IPS DF 4.7 (cell line): ENCODE data around the gene PRRC2A.

Source experiments
- DNase-seq: peaks from one replicate; pipeline ENCODE4 v3.0.0-alpha.2; 2013; ENCODE audit warnings: low spot score; ENCODE audit errors: extremely low read depth

Gene PRRC2A

DNA sequence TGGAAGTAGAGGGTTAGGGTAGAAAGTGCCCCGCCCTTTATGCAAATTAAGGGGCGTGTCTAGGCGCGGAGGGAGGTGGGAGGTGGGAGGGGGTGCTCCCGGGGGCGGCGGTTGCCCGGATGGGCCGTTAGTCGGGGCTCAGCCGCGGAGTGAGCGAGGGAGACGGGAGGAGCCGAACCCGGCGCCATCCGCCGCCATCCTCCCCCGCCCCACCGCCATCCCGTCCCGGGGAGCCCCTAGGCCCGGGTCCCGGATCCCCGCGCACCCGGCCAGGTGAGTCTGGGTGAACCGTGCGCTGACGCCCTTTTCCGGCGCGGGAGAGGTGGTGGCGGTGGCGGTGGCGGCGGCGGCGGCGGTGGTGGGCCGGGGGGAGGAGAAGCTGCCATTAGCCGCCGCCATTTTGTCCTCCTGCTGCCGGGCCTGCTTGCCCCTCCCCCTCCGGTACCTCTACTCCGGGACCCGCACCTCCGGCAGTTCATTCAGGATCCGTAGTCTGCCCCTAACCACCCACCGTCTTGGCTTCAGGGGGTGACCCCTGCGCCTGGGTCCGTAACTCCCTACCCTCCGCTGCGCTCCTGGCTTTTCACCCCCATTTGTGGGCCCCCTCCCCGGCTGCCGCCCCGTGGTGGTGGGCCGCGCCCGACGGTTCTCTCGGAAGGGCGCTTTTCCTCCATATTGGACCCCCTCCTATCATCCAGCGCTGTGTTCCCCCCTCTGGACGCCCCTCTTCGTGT is at the start of gene PRRC2A:
Gene PRRC2A (plus strand): TSS at position 130 of the 734 bp plus-strand sequence. CDS start 2,075 bp downstream, outside the sequence.
- no peak for DNase-seq

DNA sequence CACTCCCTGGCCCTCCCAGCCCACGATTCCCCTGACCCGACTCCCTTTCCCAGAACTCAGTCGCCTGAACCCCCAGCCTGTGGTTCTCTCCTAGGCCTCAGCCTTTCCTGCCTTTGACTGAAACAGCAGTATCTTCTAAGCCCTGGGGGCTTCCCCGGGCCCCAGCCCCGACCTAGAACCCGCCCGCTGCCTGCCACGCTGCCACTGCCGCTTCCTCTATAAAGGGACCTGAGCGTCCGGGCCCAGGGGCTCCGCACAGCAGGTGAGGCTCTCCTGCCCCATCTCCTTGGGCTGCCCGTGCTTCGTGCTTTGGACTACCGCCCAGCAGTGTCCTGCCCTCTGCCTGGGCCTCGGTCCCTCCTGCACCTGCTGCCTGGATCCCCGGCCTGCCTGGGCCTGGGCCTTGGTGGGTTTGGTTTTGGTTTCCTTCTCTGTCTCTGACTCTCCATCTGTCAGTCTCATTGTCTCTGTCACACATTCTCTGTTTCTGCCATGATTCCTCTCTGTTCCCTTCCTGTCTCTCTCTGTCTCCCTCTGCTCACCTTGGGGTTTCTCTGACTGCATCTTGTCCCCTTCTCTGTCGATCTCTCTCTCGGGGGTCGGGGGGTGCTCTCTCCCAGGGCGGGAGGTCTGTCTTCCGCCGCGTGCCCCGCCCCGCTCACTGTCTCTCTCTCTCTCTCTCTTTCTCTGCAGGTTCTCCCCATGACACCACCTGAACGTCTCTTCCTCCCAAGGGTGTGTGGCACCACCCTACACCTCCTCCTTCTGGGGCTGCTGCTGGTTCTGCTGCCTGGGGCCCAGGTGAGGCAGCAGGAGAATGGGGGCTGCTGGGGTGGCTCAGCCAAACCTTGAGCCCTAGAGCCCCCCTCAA is 48.2 kb upstream of the PRRC2A start, which contains the start of gene LTA:
Gene LTA (plus strand): TSS at position 249 of the 871 bp plus-strand sequence. CDS start 454 bp downstream, at position 703.
- no peak for DNase-seq

DNA sequence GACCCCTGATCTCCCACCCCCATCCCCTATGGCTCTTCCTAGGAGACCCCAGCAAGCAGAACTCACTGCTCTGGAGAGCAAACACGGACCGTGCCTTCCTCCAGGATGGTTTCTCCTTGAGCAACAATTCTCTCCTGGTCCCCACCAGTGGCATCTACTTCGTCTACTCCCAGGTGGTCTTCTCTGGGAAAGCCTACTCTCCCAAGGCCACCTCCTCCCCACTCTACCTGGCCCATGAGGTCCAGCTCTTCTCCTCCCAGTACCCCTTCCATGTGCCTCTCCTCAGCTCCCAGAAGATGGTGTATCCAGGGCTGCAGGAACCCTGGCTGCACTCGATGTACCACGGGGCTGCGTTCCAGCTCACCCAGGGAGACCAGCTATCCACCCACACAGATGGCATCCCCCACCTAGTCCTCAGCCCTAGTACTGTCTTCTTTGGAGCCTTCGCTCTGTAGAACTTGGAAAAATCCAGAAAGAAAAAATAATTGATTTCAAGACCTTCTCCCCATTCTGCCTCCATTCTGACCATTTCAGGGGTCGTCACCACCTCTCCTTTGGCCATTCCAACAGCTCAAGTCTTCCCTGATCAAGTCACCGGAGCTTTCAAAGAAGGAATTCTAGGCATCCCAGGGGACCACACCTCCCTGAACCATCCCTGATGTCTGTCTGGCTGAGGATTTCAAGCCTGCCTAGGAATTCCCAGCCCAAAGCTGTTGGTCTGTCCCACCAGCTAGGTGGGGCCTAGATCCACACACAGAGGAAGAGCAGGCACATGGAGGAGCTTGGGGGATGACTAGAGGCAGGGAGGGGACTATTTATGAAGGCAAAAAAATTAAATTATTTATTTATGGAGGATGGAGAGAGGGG is 47.0 kb upstream of the PRRC2A start:
- no peak for DNase-seq

DNA sequence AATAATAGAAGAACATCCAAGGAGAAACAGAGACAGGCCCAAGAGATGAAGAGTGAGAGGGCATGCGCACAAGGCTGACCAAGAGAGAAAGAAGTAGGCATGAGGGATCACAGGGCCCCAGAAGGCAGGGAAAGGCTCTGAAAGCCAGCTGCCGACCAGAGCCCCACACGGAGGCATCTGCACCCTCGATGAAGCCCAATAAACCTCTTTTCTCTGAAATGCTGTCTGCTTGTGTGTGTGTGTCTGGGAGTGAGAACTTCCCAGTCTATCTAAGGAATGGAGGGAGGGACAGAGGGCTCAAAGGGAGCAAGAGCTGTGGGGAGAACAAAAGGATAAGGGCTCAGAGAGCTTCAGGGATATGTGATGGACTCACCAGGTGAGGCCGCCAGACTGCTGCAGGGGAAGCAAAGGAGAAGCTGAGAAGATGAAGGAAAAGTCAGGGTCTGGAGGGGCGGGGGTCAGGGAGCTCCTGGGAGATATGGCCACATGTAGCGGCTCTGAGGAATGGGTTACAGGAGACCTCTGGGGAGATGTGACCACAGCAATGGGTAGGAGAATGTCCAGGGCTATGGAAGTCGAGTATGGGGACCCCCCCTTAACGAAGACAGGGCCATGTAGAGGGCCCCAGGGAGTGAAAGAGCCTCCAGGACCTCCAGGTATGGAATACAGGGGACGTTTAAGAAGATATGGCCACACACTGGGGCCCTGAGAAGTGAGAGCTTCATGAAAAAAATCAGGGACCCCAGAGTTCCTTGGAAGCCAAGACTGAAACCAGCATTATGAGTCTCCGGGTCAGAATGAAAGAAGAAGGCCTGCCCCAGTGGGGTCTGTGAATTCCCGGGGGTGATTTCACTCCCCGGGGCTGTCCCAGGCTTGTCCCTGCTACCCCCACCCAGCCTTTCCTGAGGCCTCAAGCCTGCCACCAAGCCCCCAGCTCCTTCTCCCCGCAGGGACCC is 46.1 kb upstream of the PRRC2A start:
- DNase-seq, result no peak

DNA sequence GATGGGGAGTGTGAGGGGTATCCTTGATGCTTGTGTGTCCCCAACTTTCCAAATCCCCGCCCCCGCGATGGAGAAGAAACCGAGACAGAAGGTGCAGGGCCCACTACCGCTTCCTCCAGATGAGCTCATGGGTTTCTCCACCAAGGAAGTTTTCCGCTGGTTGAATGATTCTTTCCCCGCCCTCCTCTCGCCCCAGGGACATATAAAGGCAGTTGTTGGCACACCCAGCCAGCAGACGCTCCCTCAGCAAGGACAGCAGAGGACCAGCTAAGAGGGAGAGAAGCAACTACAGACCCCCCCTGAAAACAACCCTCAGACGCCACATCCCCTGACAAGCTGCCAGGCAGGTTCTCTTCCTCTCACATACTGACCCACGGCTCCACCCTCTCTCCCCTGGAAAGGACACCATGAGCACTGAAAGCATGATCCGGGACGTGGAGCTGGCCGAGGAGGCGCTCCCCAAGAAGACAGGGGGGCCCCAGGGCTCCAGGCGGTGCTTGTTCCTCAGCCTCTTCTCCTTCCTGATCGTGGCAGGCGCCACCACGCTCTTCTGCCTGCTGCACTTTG is 45.1 kb upstream of the PRRC2A start, which contains the start of gene TNF:
Gene TNF (plus strand): TSS at position 231 of the 567 bp plus-strand sequence. CDS start 177 bp downstream, at position 408.
- DNase-seq, result no peak

DNA sequence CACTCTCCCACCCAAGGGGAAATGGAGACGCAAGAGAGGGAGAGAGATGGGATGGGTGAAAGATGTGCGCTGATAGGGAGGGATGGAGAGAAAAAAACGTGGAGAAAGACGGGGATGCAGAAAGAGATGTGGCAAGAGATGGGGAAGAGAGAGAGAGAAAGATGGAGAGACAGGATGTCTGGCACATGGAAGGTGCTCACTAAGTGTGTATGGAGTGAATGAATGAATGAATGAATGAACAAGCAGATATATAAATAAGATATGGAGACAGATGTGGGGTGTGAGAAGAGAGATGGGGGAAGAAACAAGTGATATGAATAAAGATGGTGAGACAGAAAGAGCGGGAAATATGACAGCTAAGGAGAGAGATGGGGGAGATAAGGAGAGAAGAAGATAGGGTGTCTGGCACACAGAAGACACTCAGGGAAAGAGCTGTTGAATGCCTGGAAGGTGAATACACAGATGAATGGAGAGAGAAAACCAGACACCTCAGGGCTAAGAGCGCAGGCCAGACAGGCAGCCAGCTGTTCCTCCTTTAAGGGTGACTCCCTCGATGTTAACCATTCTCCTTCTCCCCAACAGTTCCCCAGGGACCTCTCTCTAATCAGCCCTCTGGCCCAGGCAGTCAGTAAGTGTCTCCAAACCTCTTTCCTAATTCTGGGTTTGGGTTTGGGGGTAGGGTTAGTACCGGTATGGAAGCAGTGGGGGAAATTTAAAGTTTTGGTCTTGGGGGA is 44.4 kb upstream of the PRRC2A start:
- no peak for DNase-seq

DNA sequence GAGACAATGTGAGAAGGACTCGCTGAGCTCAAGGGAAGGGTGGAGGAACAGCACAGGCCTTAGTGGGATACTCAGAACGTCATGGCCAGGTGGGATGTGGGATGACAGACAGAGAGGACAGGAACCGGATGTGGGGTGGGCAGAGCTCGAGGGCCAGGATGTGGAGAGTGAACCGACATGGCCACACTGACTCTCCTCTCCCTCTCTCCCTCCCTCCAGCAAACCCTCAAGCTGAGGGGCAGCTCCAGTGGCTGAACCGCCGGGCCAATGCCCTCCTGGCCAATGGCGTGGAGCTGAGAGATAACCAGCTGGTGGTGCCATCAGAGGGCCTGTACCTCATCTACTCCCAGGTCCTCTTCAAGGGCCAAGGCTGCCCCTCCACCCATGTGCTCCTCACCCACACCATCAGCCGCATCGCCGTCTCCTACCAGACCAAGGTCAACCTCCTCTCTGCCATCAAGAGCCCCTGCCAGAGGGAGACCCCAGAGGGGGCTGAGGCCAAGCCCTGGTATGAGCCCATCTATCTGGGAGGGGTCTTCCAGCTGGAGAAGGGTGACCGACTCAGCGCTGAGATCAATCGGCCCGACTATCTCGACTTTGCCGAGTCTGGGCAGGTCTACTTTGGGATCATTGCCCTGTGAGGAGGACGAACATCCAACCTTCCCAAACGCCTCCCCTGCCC is 43.5 kb upstream of the PRRC2A start:
- no peak for DNase-seq

DNA sequence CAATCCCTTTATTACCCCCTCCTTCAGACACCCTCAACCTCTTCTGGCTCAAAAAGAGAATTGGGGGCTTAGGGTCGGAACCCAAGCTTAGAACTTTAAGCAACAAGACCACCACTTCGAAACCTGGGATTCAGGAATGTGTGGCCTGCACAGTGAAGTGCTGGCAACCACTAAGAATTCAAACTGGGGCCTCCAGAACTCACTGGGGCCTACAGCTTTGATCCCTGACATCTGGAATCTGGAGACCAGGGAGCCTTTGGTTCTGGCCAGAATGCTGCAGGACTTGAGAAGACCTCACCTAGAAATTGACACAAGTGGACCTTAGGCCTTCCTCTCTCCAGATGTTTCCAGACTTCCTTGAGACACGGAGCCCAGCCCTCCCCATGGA is 42.9 kb upstream of the PRRC2A start:
- DNase-seq, result no peak

DNA sequence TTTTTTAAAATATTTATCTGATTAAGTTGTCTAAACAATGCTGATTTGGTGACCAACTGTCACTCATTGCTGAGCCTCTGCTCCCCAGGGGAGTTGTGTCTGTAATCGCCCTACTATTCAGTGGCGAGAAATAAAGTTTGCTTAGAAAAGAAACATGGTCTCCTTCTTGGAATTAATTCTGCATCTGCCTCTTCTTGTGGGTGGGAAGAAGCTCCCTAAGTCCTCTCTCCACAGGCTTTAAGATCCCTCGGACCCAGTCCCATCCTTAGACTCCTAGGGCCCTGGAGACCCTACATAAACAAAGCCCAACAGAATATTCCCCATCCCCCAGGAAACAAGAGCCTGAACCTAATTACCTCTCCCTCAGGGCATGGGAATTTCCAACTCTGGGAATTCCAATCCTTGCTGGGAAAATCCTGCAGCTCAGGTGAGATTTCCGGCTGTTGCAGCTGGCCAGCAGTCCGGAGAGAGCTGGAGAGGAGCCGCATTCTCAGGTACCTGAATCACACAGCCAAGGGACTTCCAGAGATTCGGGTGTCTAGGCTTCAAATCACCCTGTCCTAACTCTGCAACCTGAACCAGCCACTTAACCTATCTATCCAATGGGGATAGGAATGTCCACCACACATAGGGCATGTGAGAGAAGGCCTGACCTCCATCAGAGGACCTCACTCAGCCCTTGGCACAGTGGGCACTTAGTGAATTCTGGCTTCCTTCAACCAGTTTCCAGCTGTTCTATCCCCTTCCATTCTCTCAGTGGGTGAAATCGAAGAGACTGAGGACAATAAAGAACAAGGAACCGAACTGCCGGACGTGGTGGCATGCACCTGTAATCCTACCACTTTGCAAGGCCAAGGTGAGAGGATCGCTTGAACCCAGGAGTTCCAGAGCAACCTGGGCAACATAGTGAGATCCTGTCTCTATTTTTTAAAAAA is 42.1 kb upstream of the PRRC2A start:
- DNase-seq, result no peak

DNA sequence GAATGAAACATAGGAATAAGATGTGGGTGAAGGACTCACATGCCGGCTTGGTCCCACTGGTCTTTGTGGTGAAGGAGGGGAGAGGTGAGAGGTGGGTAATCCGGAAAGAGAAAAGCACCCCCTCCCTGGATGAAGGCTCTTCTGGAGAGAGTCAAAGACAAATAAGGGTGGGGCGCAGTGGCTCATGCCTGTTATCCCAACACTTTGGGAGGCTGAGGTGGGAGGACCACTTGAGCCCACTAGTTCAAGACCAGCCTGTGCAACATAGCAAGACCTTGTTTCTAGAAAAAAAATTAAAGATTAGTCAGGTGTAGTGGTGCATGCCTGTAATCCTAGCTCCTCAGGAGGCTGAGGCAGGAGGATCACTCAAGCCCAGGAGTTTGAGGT is 41.4 kb upstream of the PRRC2A start:
- no peak for DNase-seq

DNA sequence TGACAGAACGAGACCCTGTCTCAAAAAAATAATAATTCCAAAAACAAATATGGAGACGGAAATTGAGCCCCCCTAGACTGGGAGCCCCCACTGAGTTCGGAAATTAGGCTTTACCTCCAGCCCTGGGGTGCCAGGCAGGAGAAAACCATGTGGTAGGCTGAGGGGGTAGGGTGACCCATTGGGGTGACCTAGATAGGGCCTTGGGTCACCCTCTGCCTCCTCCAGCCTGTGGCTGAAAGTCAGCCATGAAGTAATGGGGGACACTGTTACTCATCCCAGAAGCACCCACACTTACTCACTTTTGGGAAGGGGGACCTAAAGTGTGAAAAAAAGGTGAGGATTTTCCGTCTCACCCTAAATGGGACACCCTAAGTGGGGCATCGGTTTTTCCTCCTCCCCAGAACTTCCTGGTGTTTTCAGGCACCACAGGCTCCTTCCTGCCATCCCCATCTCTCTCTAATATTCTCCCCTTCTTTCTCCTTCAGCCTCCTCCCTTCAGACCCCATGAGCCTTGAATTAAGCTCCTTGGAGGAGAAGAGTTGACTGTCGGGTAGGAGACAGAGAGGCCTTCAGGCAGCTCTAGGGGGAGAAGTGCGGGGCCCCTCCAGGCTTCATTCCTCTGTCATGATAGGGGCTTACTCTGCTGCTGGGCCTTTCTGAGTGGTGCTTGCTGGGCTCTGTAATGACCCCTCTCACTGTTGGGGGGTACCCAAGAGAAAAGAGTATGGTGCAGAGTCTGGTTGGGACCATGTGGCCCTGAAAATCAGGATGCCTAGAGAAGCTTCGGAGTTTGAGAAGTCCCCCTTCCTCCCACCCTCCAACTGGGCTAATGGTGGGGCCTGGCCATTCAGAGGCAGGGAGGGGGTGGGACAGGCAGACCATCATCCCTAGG is 40.7 kb upstream of the PRRC2A start:
- DNase-seq, result no peak

DNA sequence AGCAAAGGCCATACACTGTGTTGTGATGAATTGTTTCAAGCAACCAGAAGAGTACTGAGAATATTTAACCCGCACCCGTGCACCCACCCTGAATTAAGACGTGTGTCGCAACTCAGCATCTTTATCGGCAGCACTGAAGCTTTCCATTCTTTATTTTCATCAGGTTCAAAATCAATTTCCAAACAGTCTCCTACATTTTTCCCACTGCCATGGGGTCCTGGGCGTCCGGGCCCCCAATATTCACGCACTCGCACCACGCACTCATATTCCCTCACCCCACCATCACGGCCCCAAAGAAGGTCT is 40.1 kb upstream of the PRRC2A start:
- DNase-seq, result no peak

DNA sequence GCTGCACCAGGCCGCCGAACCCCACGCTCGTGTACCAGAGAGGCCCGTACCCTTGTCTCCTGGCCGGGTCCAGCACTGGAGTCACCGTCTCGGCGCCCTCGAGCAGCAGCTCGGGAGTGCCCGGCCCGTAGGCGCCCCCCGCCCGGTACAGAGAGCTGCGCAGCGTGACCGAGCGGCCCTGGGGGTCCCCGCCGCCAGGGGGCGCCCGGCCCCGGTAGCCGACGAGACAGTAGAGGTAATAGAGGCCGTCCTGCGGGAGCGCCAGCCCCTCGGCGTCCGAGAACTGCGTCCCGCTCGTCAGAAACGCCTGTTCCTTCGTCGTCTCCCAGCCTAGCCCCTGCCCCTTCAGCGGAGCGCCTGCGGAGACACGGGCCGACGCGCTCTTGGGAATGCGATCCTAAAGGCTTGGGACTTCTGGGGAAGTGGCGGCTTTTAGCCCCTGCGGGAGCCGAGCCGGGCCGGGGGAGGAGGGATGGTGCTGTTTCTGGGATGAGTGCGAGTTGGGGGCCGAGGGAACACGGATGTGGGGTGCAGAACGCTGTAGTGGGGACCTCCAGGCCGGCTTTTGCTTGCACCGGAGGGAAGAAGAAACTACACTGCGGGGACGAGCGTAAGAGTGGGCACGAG is 39.6 kb upstream of the PRRC2A start:
- no peak for DNase-seq

DNA sequence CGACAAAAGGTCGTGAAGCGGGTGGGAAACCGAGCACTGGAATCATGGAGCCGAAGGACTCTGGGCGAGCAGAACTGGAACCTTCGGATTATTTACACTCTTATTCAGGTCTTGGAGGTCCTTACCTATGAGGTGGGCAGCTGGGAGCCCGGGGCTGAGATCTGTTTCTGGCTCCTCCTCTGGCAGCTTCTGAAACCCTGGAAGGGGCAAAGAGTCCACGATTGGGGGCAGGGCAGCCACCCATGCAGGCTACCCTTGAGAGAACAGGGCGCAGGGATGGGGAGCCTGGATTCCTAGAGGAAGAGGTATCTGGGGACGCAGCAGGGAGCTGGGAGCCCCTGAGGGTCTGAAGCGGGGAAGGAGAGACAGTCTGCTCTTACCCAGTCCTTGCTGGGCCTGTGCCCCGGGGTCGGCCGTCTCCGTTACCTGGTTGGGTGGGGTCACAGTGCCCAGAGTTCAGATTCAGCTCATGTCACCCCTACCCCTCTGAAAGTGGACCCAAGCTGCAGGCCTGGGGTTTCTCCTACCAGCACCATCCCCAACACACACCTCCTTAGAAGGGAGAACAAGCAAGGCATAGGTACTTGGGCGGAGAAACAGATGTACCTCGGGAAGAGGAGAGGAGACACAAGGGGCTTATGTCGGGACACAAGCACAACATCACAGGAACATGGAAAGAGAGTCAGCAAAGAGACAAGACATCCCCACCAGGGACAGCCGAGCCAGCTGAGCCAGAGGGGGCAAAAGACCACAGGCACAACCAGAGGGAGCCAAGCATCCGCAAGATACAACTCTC is 38.9 kb upstream of the PRRC2A start:
- no peak for DNase-seq

DNA sequence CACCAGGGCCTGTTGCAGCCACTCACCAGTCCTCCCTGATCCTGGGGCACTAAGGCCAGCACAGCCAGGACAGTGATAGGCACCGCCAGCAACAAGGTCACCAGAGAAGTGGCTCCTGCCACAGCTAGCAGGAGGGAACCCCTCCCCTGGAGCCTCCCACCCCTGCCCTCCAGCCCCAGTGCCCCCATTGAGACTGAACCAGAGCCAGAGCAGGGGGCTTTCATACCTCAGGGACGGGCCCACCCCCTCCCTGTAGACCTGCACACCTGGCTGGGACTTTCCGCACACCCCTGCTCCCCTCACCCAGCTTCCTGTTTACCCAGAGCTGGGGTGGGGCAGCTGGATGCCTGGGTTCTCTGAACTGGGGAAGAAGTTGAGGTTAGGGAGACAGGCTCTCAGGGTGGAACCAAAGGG is 38.3 kb upstream of the PRRC2A start, which contains the start of gene LTB:
Gene LTB (minus strand): TSS at position 195 of the 414 bp plus-strand sequence. CDS start 7 bp downstream, at position 188.
- DNase-seq, result no peak
